Measurements from ENCODE around the gene SYTL3.
"Not testable (repeated sequence)": the region's sequence is repeated elsewhere in the genome, so short reads cannot be mapped to it uniquely, and the experiment has no call there.

Gene SYTL3

DNA sequence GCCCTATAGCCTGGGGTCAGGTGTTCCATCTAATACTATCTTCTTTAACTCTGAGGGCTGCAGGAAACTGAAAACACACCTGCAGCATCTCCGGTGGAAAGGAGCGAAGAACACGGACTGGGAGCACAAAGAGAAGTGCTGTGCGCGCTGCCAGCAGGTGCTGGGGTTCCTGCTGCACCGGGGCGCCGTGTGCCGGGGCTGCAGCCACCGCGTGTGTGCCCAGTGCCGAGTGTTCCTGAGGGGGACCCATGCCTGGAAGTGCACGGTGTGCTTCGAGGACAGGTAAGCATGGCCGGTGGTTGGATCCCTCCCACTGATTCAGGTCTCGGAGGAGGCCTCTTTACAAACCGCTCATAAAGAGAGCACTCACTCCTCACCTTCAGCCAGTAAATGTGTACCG, 15.5 kb downstream of the SYTL3 start:
- no peak for DNase-seq

GRCh38 chr6:158666628-158667359, 16.9 kb downstream of the SYTL3 start:
- peak; percentile 80 for DNase-seq

GRCh38 chr6:158667360-158667981, 17.6 kb downstream of the SYTL3 start:
- DNase-seq, result no peak

DNA sequence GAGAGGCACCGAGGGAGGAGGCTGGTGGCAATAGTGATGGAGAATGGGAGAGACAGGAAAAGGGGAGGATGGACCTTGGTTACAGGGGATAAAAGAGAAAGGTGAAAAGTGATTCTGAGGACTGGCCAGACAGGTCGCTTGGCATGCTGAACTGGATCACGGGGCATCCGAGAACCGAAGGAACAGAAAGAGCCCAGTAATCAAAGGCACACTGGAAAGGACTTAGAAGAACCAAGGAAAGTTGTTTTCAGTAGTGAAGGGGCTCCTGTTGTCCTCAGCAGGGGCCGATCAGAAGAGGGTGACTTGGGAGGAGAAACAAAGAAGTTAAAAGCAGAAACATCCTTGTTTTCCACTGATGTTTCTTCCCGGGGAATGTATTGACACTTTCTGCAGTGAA, 18.9 kb downstream of the SYTL3 start:
- no peak for DNase-seq

- DNase-seq, result no peak
Observed at GRCh38 chr6:158669145-158670035, 19.5 kb downstream of the SYTL3 start.

DNA sequence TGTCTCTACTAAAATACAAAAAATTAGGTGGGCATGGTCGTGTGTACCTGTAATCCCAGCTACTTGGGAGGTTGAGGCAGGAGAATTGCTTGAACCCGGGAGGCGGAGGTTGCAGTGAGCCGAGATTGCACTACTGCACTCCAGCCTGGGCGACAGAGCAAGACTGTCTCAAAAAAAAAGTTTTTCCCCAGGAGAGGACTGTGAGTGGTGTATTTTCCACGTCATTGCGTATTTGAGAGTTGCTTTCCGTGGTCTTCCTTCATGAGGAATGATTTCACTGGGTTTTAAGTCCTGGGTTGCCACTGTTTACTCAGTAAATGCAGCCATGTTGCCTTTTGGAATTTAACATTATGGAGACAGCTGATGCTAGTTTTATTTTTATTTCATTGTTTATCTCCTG, 22.3 kb downstream of the SYTL3 start:
- not testable (repeated sequence) for DNase-seq

DNA sequence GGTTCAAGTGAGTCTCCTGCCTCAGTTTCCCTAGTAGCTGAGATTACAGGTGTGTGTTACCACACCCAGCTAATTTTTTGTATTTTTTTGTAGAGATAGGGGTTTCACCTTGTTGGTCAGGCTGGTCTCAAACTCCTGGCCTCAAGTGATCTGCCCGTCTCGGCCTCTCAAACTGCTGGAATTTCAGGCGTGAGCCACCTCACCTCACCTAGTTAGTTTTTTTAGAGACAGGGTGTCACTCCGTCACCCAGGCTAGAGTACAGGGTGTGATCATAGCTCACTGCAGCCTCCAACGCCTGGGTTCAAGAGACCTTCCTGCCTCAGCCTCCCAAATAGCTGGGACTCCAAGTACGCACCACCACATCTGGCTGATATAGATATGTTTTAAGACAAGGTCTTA, 22.9 kb downstream of the SYTL3 start:
- no peak for DNase-seq

GRCh38 chr6:158674342-158675131, 24.7 kb downstream of the SYTL3 start:
- DNase-seq, result no peak

DNA sequence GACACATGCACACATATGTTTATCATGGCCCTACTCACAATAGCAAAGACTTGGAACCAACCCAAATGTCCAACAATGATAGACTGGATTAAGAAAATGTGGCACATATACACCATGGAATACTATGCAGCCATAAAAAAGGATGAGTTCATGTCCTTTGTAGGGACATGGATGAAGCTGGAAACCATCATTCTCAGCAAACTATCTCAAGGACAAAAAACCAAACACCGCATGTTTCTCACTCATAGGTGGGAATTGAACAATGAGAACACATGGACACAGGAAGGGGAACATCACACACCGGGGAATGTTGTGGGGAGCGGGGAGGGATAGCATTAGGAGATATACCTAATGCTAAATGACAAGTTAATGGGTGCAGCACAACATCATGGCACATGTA, 27.2 kb downstream of the SYTL3 start:
- DNase-seq, result not testable (repeated sequence)

GRCh38 chr6:158677906-158678578, 28.2 kb downstream of the SYTL3 start:
- no peak for DNase-seq

DNA sequence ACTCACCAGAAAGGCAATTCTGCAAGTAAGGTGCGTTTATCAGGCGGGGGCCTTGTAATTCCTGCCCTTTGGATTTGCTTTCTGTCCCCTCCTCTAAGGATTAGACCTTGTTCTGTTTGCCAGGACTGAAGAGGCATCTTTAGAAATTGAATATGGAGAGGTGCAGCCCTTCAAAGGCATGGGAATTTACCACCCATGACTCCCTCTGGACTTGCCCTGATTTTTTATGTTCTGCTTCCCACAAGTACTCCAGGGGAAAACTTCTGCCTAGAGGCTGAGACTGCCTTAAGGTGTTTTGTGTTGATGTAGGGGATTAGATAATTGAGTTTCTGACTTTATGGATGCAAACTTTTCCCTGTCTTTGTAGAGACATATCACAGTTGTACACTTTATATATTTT, 30.2 kb downstream of the SYTL3 start:
- no peak for DNase-seq

- DNase-seq, result no peak
Observed at GRCh38 chr6:158680481-158680880, 30.6 kb downstream of the SYTL3 start.

- no peak for DNase-seq
Observed at GRCh38 chr6:158684311-158684710, 34.5 kb downstream of the SYTL3 start.

GRCh38 chr6:158684745-158685324, 35.0 kb downstream of the SYTL3 start:
- no peak for DNase-seq

- peak; percentile 27 for DNase-seq
Observed at GRCh38 chr6:158686311-158686710, 36.5 kb downstream of the SYTL3 start.

- no peak for DNase-seq
Observed at GRCh38 chr6:158686791-158687381, 37.0 kb downstream of the SYTL3 start.

- DNase-seq, result no peak
Observed at GRCh38 chr6:158687506-158687905, 37.7 kb downstream of the SYTL3 start.

DNA sequence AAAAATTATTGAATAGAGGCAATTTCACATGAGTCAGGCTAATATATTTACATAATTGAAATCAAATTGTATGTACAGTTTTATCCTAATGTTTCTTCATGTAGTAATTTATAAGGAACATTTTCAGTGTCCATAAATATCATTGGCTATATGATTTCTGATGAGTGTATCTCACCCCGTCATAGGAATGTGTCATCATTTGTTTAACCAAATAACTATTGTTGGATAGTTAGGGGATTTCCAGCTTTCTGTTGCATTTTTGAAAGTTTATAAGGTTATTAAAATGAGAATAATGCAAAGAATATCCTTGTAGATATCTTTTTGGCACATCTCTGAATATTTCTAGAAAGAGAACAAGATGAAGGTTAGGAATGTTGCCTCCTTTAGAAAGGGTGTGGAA, 39.0 kb downstream of the SYTL3 start:
- no peak for DNase-seq

DNA sequence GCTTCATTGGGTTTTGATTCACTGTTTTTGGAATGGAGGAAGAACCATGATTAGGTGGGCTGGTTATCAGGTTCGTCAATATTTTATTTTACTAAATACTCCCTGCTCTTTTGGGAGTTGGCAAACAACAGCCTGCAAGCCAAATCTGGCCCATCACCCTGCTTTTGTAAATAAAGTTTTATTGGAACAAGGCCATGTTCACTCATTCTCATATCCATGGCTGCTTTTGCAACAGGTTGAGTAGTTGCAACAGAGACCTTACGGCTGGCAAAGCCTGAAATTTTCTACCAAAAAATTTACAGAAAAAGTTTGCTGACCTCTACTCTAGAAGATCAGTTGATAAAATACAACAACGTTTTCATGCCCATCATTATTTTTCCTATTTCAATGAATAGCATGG, 45.1 kb downstream of the SYTL3 start:
- DNase-seq, result no peak

GRCh38 chr6:158697811-158698210, 48.0 kb downstream of the SYTL3 start:
- DNase-seq, result no peak

DNA sequence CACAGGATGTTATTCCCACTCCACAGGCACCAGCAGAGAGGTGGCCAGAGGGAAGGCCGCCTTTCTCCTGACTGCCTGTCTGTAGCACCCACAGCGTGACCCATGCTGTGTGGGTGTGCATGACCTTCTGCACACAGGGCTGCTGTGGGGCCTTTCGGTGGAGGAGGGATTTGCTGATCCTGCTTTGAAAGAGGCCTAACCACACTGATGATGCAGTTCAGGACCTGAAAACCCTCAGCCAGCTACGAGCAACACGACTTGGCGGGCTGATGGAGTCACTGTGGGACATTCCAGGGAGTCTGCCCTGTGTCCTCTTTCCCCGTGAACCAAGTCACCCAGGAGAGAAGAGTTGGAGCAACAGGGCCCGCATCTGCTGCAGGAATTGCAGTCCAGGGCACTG, 49.1 kb downstream of the SYTL3 start:
- DNase-seq, result no peak

DNA sequence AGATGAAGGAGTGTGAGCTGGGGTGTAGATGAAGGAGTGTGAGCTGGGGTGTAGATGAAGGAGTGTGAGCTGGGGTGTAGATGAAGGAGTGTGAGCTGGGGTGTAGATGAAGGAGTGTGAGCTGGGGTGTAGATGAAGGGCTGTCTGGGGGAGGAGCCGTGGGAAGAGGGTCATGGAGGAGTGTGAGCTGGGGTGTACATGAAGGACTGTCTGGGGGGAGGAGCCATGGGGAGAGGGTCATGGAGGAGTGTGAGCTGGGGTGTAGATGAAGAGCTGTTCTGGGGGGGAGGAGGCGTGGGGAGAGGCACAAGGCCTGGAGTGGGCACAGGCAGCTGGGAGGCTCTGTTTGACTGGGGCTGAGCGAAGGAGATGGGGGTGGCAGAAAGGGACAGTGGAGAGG, 51.4 kb downstream of the SYTL3 start:
- not testable (repeated sequence) for DNase-seq
